ENCODE data around the gene CYP11A1.

CYP11A1 gene

DNA sequence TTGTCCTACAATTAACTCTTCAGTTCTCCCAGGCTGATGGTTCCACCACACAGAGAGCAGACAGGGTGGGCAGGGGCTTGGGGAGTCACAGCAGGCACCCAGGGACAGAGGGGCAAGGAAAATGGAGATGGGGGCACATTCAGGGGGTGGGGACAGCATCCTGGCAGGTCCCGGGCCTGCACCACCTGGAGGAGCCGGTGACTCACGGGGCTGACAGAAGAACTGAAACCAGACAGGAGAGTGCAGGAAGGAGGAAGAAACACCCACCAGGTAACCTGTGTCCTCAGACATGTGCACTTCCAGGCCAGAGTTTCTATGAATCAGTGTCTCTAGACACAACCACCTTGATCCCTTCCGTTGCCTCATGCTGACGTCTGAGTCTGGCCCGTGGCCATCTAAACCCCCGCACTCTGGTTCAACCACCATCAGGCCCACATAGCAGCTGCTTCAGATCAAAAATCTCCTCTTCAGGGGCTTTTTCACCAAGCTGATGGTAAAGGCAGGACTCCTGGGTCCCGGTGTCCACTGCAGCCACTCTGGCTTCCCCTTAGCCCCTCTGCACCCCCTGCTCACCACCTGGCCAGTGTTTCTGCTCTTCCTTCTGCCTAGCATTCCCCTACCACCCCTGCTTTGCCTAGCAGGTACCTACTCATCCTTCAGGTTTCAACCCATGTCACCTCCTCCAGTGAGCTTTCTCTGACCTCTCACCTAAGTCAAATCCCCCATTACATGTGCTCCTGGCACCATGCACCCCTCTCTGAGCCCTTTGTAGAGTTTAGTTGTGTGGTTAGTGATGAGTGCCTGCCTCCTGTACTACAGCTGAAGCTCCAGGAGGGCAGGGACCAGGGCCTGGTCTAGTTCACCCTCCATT lies 16.5 kb upstream of the CYP11A1 start:
- Histone ChIP-seq H2AFZ (ENCODE audit: insufficient read depth, low read length, poor library complexity) (no peak overlapping the region), H3K9ac (ENCODE audit: low read length) (no peak overlapping the region), H3K14ac (ENCODE audit: low read length) (peak overlapping the region; percentile 67), H3K4ac (ENCODE audit: low read depth, low read length) (peak overlapping the region; percentile 58), H3K23ac (ENCODE audit: low read length) (peak overlapping the region; percentile 44), H2BK5ac (ENCODE audit: low read depth, low read length, poor library complexity) (peak overlapping the region; percentile 89), H3K18ac (ENCODE audit: low read length) (peak overlapping the region; percentile 86), H2AK5ac (ENCODE audit: low read length) (peak overlapping the region; percentile 97), H2BK12ac (ENCODE audit: low read length) (peak overlapping the region; percentile 93), H3K9me3 (ENCODE audit: insufficient read depth, low read depth, low read length) (no peaks in the 10 kb centered on the region), H3K27me3 (ENCODE audit: insufficient read depth, low read length) (no peaks in the 10 kb centered on the region), H3K4me1 (ENCODE audit: control insufficient read depth in 1 of 2, insufficient read depth in 2 of 2, low read length in 2 of 2) (peaks cover 54 to 64% of the 10 kb centered on the region in 2 experiments), H4K12ac (ENCODE audit: low read depth, low read length) (no peak overlapping the region), H3K27ac (ENCODE audit: low read depth, low read length) (peak overlapping the region; percentile 82), H3K79me1 (ENCODE audit: low read length) (peaks cover 68% of the 10 kb centered on the region), H3K79me2 (ENCODE audit: control insufficient read depth, insufficient read depth, low read length, poor library complexity) (peaks cover 15% of the 10 kb centered on the region), H2BK120ac (ENCODE audit: insufficient read depth, low read length, poor library complexity) (peak overlapping the region; percentile 93), H4K8ac (ENCODE audit: low read depth, low read length) (peak overlapping the region; percentile 59), H4K91ac (ENCODE audit: low read depth, low read length) (peak overlapping the region; percentile 88), H3K36me3 (ENCODE audit: control insufficient read depth in 1 of 2, insufficient read depth in 2 of 2, low read length in 2 of 2) (no peaks in the 10 kb centered on the region), H3K4me2 (ENCODE audit: low read length) (no peak overlapping the region), H3K4me3 (ENCODE audit: low read depth, low read length) (no peak overlapping the region)
- no CpG with 5 or more reads among the region's 8 CpGs for WGBS (ENCODE audit: extremely low coverage, insufficient coverage, insufficient read length)
- peak; percentile 94 to 95 for DNase-seq

DNA sequence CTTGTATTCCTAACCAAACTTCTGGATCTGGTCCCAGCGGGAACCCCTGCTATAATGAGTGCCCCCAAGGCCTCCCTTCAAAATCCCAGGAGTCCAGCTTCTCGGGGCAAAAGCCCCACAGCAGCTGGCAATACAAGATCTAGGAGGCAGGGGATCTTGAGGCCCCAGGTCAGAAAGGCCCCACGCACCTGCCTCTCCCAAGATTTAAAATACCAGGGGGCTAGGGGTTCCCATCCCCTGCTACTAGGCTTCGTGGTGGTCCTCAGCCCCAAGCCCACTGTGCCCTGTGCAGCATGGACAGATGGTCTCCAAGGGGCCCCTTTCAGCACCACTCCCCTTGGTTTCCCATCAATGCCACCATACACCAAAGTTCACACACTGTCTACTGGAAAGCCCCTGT lies 15.8 kb upstream of the CYP11A1 start:
- no peak overlapping the region for H3K4ac ChIP-seq (ENCODE audit: low read depth, low read length)
- no peaks in the 10 kb centered on the region for H3K9me3 ChIP-seq (ENCODE audit: insufficient read depth, low read depth, low read length)
- H3K27me3 ChIP-seq (ENCODE audit: insufficient read depth, low read length) = no peaks in the 10 kb centered on the region
- peak overlapping the region; percentile 40 for H4K8ac ChIP-seq (ENCODE audit: low read depth, low read length)
- H2AK5ac ChIP-seq (ENCODE audit: low read length) = peak overlapping the region; percentile 67
- WGBS (ENCODE audit: extremely low coverage, insufficient coverage, insufficient read length) = no CpG with 5 or more reads among the region's 4 CpGs
- H3K4me1 ChIP-seq (ENCODE audit: control insufficient read depth in 1 of 2, insufficient read depth in 2 of 2, low read length in 2 of 2) = peaks cover 47 to 60% of the 10 kb centered on the region in 2 experiments
- H3K79me1 ChIP-seq (ENCODE audit: low read length) = peaks cover 62% of the 10 kb centered on the region
- H3K18ac ChIP-seq (ENCODE audit: low read length) = peak overlapping the region; percentile 49
- DNase-seq = no peak
- peak overlapping the region; percentile 30 for H3K27ac ChIP-seq (ENCODE audit: low read depth, low read length)
- H3K9ac ChIP-seq (ENCODE audit: low read length) = no peak overlapping the region
- H3K4me2 ChIP-seq (ENCODE audit: low read length) = no peak overlapping the region
- peak overlapping the region; percentile 88 for H4K91ac ChIP-seq (ENCODE audit: low read depth, low read length)
- peaks cover 9% of the 10 kb centered on the region for H3K79me2 ChIP-seq (ENCODE audit: control insufficient read depth, insufficient read depth, low read length, poor library complexity)
- no peak overlapping the region for H3K4me3 ChIP-seq (ENCODE audit: low read depth, low read length)
- no peak overlapping the region for H2AFZ ChIP-seq (ENCODE audit: insufficient read depth, low read length, poor library complexity)
- H3K14ac ChIP-seq (ENCODE audit: low read length) = peak overlapping the region; percentile 62
- H2BK5ac ChIP-seq (ENCODE audit: low read depth, low read length, poor library complexity) = peak overlapping the region; percentile 51
- H2BK12ac ChIP-seq (ENCODE audit: low read length) = peak overlapping the region; percentile 92
- no peak overlapping the region for H3K23ac ChIP-seq (ENCODE audit: low read length)
- no peak overlapping the region for H4K12ac ChIP-seq (ENCODE audit: low read depth, low read length)
- peak overlapping the region; percentile 93 for H2BK120ac ChIP-seq (ENCODE audit: insufficient read depth, low read length, poor library complexity)
- H3K36me3 ChIP-seq (ENCODE audit: control insufficient read depth in 1 of 2, insufficient read depth in 2 of 2, low read length in 2 of 2) = no peaks in the 10 kb centered on the region

DNA sequence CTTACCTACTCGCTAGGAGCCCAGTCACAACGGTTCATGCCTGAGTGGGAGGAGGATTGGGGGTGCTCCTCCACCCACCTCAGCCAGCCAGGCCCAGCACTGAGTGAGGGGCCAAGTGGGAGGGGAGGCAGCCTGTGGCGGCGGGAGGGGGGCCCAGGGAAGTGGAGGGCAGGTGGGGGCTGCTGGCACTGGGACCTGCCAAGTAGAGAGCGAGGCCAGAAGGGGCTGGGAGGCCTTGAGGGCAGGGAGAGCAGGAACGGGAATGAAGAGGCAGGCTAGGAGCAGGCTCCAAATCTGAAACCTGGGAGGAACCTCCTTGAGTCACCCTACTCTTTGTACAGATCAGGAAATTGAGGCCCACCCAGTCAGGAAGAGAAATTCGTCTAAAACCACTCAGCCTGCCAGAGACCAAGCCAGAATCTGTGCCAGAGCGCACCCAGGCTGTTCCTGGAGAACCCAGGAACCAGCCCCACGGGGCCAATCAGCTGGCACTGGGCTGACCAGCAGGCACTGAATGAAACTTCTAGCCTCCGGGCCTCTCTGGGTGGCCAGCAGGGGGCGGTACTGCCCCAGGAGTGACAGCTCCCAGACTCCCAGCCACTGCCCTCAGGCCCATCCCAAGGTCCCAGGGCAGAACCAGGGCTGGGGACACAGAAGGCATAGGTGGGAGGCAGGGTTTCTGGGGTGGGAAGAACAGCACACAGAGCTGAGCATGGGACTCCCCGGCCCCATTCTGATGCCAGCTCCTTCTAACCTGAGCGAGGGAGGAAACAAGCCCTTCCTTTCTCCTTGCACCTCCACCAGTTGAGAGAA lies 14.8 kb upstream of the CYP11A1 start:
- Histone ChIP-seq H3K4me2 (ENCODE audit: low read length) (no peak overlapping the region), H2BK5ac (ENCODE audit: low read depth, low read length, poor library complexity) (peak overlapping the region; percentile 54), H2BK120ac (ENCODE audit: insufficient read depth, low read length, poor library complexity) (peak overlapping the region; percentile 57), H3K4me3 (ENCODE audit: low read depth, low read length) (no peak overlapping the region), H3K23ac (ENCODE audit: low read length) (no peak overlapping the region), H2BK12ac (ENCODE audit: low read length) (peak overlapping the region; percentile 72), H3K79me1 (ENCODE audit: low read length) (peaks cover 61% of the 10 kb centered on the region), H3K27me3 (ENCODE audit: insufficient read depth, low read length) (no peaks in the 10 kb centered on the region), H3K9me3 (ENCODE audit: insufficient read depth, low read depth, low read length) (no peaks in the 10 kb centered on the region), H3K14ac (ENCODE audit: low read length) (peak overlapping the region; percentile 56), H3K4ac (ENCODE audit: low read depth, low read length) (peak overlapping the region; percentile 2), H2AK5ac (ENCODE audit: low read length) (peak overlapping the region; percentile 82), H3K27ac (ENCODE audit: low read depth, low read length) (peak overlapping the region; percentile 24), H4K91ac (ENCODE audit: low read depth, low read length) (peak overlapping the region; percentile 88), H4K12ac (ENCODE audit: low read depth, low read length) (no peak overlapping the region), H3K79me2 (ENCODE audit: control insufficient read depth, insufficient read depth, low read length, poor library complexity) (peaks cover 6% of the 10 kb centered on the region), H3K9ac (ENCODE audit: low read length) (no peak overlapping the region), H2AFZ (ENCODE audit: insufficient read depth, low read length, poor library complexity) (no peak overlapping the region), H3K4me1 (ENCODE audit: control insufficient read depth in 1 of 2, insufficient read depth in 2 of 2, low read length in 2 of 2) (peaks cover 44 to 55% of the 10 kb centered on the region in 2 experiments), H3K18ac (ENCODE audit: low read length) (peak overlapping the region; percentile 28), H4K8ac (ENCODE audit: low read depth, low read length) (peak overlapping the region; percentile 64), H3K36me3 (ENCODE audit: control insufficient read depth in 1 of 2, insufficient read depth in 2 of 2, low read length in 2 of 2) (no peaks in the 10 kb centered on the region)
- peak; percentile 94 to 96 for DNase-seq
- WGBS (ENCODE audit: extremely low coverage, insufficient coverage, insufficient read length) = no CpG with 5 or more reads among the region's 13 CpGs

DNA sequence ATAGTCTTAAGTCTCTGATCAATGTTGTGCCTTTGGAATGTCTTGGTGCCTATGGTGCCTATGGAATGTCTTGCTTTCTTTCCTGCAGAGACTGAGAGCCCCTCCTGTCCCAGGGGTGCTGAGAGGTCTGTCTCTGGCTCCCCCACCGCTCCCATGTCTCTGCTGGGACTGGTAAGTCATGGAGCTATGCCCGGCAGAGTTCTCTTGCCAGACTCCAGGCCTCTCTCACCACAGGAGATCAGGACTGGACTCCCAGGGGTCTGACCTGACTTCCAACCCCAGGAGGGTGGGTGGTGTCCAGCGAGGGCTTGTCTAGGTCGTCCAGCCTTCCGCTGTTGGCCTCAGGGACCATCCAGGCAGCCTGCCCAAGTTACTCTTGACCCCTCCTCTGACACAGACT lies 14.0 kb upstream of the CYP11A1 start:
- Histone ChIP-seq H2AK5ac (ENCODE audit: low read length) (peak overlapping the region; percentile 64), H3K79me1 (ENCODE audit: low read length) (peaks cover 57% of the 10 kb centered on the region), H3K4me2 (ENCODE audit: low read length) (no peak overlapping the region), H3K18ac (ENCODE audit: low read length) (no peak overlapping the region), H3K4me1 (ENCODE audit: control insufficient read depth in 1 of 2, insufficient read depth in 2 of 2, low read length in 2 of 2) (peaks cover 37 to 49% of the 10 kb centered on the region in 2 experiments), H3K9me3 (ENCODE audit: insufficient read depth, low read depth, low read length) (no peaks in the 10 kb centered on the region), H2AFZ (ENCODE audit: insufficient read depth, low read length, poor library complexity) (no peak overlapping the region), H3K23ac (ENCODE audit: low read length) (no peak overlapping the region), H3K79me2 (ENCODE audit: control insufficient read depth, insufficient read depth, low read length, poor library complexity) (peaks cover 7% of the 10 kb centered on the region), H4K8ac (ENCODE audit: low read depth, low read length) (peak overlapping the region; percentile 8), H3K4ac (ENCODE audit: low read depth, low read length) (no peak overlapping the region), H3K36me3 (ENCODE audit: control insufficient read depth in 1 of 2, insufficient read depth in 2 of 2, low read length in 2 of 2) (no peaks in the 10 kb centered on the region), H4K12ac (ENCODE audit: low read depth, low read length) (no peak overlapping the region), H3K14ac (ENCODE audit: low read length) (peak overlapping the region; percentile 25), H2BK120ac (ENCODE audit: insufficient read depth, low read length, poor library complexity) (peak overlapping the region; percentile 33), H3K27me3 (ENCODE audit: insufficient read depth, low read length) (no peaks in the 10 kb centered on the region), H2BK12ac (ENCODE audit: low read length) (peak overlapping the region; percentile 53), H2BK5ac (ENCODE audit: low read depth, low read length, poor library complexity) (peak overlapping the region; percentile 1), H3K4me3 (ENCODE audit: low read depth, low read length) (no peak overlapping the region), H3K27ac (ENCODE audit: low read depth, low read length) (peak overlapping the region; percentile 30), H3K9ac (ENCODE audit: low read length) (no peak overlapping the region), H4K91ac (ENCODE audit: low read depth, low read length) (peak overlapping the region; percentile 75)
- WGBS (ENCODE audit: extremely low coverage, insufficient coverage, insufficient read length) = no CpG with 5 or more reads among the region's 5 CpGs
- no peak for DNase-seq

All from trophoblast cell (in vitro differentiated cells and primary cell).